Measurements from ENCODE around the gene IFT172.

IFT172 gene

DNA sequence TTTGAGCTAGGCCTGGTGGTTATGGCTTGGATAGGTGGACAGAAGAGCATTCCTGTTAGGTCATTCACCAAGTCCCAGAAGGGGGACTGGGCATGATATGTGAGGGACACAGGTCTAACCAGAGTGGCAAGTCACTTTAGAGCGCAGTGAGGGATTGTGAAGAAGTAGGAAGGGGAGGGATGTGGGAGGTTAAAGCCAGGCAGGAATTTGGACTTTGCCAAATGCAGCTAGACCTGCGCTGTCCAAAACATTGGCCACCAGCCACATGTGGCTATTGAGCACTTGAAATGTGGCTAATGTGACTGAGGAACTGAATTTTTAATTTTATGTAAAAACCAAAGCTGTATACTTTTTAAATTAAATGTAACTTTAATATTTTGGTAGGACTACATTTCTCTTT is 30.8 kb upstream of the IFT172 start:
- no peaks in the 10 kb centered on the region for H3F3A ChIP-seq (ENCODE audit: low read depth)
- no peak overlapping the region for H3K4me3 ChIP-seq (ENCODE audit: low read length, poor library complexity, severe bottlenecking)
- no peaks in the 10 kb centered on the region for H3K79me2 ChIP-seq (ENCODE audit: insufficient read depth, low read length)
- H2AFZ ChIP-seq (ENCODE audit: low read length), result no peak overlapping the region
- no peaks in the 10 kb centered on the region for H3K27me3 ChIP-seq (ENCODE audit: insufficient read depth, low read length, poor library complexity, severe bottlenecking)
- TF ChIP-seq EZH2phosphoT487 (IDR thresholded peaks at IDR 0.05; ENCODE audit: borderline replicate concordance), result no peak
- TF ChIP-seq, protein P1, sequence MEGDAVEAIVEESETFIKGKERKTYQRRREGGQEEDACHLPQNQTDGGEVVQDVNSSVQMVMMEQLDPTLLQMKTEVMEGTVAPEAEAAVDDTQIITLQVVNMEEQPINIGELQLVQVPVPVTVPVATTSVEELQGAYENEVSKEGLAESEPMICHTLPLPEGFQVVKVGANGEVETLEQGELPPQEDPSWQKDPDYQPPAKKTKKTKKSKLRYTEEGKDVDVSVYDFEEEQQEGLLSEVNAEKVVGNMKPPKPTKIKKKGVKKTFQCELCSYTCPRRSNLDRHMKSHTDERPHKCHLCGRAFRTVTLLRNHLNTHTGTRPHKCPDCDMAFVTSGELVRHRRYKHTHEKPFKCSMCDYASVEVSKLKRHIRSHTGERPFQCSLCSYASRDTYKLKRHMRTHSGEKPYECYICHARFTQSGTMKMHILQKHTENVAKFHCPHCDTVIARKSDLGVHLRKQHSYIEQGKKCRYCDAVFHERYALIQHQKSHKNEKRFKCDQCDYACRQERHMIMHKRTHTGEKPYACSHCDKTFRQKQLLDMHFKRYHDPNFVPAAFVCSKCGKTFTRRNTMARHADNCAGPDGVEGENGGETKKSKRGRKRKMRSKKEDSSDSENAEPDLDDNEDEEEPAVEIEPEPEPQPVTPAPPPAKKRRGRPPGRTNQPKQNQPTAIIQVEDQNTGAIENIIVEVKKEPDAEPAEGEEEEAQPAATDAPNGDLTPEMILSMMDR (conservative IDR thresholded peaks at IDR 0.05; ENCODE audit: low read length), result no peak
- H3K9me2 ChIP-seq (replicated peaks; ENCODE audit: low read depth, low read length), result no peaks in the 10 kb centered on the region
- no peak overlapping the region for H3K9ac ChIP-seq (ENCODE audit: low read depth, low read length, poor library complexity, severe bottlenecking)
- H3K4me2 ChIP-seq (ENCODE audit: low read depth, low read length, poor library complexity, severe bottlenecking), result no peak overlapping the region
- no peaks in the 10 kb centered on the region for H3K36me3 ChIP-seq (ENCODE audit: insufficient read depth, low read length)
- no peaks in the 10 kb centered on the region for H4K20me1 ChIP-seq (ENCODE audit: insufficient read depth, low read length, poor library complexity, severe bottlenecking)
- H3K9me3 ChIP-seq (ENCODE audit: insufficient read depth, low read depth, low read length), result no peaks in the 10 kb centered on the region
- no peaks in the 10 kb centered on the region for H3K4me1 ChIP-seq (ENCODE audit: insufficient read depth, low read length, poor library complexity, severe bottlenecking)

DNA sequence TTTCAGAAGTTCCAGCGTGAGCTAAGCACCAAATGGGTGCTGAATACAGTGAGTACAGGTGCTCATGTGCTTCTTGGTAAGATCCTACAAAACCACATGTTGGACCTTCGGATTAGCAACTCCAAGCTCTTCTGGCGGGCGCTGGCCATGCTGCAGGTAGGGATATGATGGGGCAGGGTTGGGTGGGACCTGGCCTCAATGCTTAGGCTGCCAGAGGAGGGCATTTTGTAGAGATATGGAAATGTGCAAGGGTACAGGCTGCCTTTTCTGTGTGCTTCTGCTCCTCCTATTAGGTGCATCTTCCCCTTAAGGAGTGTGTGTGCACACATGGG is 29.2 kb upstream of the IFT172 start:
- H3K79me2 ChIP-seq (ENCODE audit: insufficient read depth, low read length), result no peaks in the 10 kb centered on the region
- no peaks in the 10 kb centered on the region for H4K20me1 ChIP-seq (ENCODE audit: insufficient read depth, low read length, poor library complexity, severe bottlenecking)
- no peak for TF ChIP-seq EZH2phosphoT487 (IDR thresholded peaks at IDR 0.05; ENCODE audit: borderline replicate concordance)
- TF ChIP-seq, protein P1 (conservative IDR thresholded peaks at IDR 0.05; ENCODE audit: low read length), result no peak
- no peak overlapping the region for H3K4me3 ChIP-seq (ENCODE audit: low read length, poor library complexity, severe bottlenecking)
- H3K4me1 ChIP-seq (ENCODE audit: insufficient read depth, low read length, poor library complexity, severe bottlenecking), result no peaks in the 10 kb centered on the region
- no peak overlapping the region for H3K4me2 ChIP-seq (ENCODE audit: low read depth, low read length, poor library complexity, severe bottlenecking)
- H2AFZ ChIP-seq (ENCODE audit: low read length), result no peak overlapping the region
- H3K36me3 ChIP-seq (ENCODE audit: insufficient read depth, low read length), result no peaks in the 10 kb centered on the region
- no peaks in the 10 kb centered on the region for H3F3A ChIP-seq (ENCODE audit: low read depth)
- H3K9me2 ChIP-seq (replicated peaks; ENCODE audit: low read depth, low read length), result no peaks in the 10 kb centered on the region
- H3K9ac ChIP-seq (ENCODE audit: low read depth, low read length, poor library complexity, severe bottlenecking), result no peak overlapping the region
- no peaks in the 10 kb centered on the region for H3K9me3 ChIP-seq (ENCODE audit: insufficient read depth, low read depth, low read length)
- no peaks in the 10 kb centered on the region for H3K27me3 ChIP-seq (ENCODE audit: insufficient read depth, low read length, poor library complexity, severe bottlenecking)

DNA sequence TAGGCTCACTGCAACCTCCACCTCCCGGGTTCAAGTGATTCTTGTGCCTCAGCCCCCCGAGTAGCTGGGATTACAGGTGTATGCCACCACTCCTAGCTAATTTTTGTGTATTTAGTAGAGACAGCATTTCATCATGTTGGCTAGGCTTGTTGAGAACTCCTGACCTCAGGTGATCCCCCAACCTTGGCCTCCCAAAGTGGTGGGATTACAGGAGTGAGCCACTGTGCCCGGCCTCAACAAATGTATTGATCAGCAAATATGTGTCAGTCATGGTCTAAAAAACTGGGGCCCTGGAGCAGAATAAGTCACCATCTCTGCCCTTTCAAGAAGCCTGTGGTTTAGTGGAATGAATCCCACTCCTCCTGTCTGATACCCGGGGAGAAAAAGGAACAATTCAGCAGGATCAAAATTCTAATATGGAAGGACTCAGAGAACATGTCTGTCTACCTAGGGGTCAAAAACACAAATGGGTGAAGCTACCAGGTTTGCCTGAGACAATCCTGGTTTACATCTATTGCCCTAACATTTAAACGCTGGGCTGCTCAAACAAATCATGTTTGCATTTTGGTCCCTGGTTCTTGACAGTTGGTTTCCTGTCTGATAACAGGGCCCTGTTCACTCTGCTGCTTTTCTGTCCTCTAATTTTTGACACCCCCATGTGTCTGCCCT is 28.7 kb upstream of the IFT172 start:
- Histone ChIP-seq H3K4me2 (ENCODE audit: low read depth, low read length, poor library complexity, severe bottlenecking) (no peak overlapping the region), H3K9me3 (ENCODE audit: insufficient read depth, low read depth, low read length) (no peaks in the 10 kb centered on the region), H4K20me1 (ENCODE audit: insufficient read depth, low read length, poor library complexity, severe bottlenecking) (no peaks in the 10 kb centered on the region), H3K9ac (ENCODE audit: low read depth, low read length, poor library complexity, severe bottlenecking) (no peak overlapping the region), H3K4me3 (ENCODE audit: low read length, poor library complexity, severe bottlenecking) (no peak overlapping the region), H3K4me1 (ENCODE audit: insufficient read depth, low read length, poor library complexity, severe bottlenecking) (no peaks in the 10 kb centered on the region), H3K9me2 (replicated peaks; ENCODE audit: low read depth, low read length) (no peaks in the 10 kb centered on the region), H2AFZ (ENCODE audit: low read length) (no peak overlapping the region), H3K36me3 (ENCODE audit: insufficient read depth, low read length) (no peaks in the 10 kb centered on the region), H3K79me2 (ENCODE audit: insufficient read depth, low read length) (no peaks in the 10 kb centered on the region), H3F3A (ENCODE audit: low read depth) (no peaks in the 10 kb centered on the region), H3K27me3 (ENCODE audit: insufficient read depth, low read length, poor library complexity, severe bottlenecking) (no peaks in the 10 kb centered on the region)
- TF ChIP-seq EZH2phosphoT487 (IDR thresholded peaks at IDR 0.05; ENCODE audit: borderline replicate concordance), result no peak
- TF ChIP-seq, protein P1 (conservative IDR thresholded peaks at IDR 0.05; ENCODE audit: low read length), result no peak

All from Loucy (cell line).